Activated effector memory CD4-positive, alpha-beta T cell treated with Interleukin-2 at 50 U/mL for 16 hours (primary cell): ENCODE measurements around the gene CTDP1.
"Not testable (repeated sequence)": the region's sequence is repeated elsewhere in the genome, so short reads cannot be mapped to it uniquely, and the experiment has no call there.

Experiments used
- DNase-seq: peaks from one replicate; pipeline ENCODE4 v3.0.0-alpha.2; 2020

CTDP1 gene

GRCh38 chr18:79748321-79749180, 68.9 kb downstream of the CTDP1 start:
- DNase-seq, result no peak

- DNase-seq, result no peak
Measured at GRCh38 chr18:79749251-79750191, 69.9 kb downstream of the CTDP1 start.

GRCh38 chr18:79750980-79751571, 71.5 kb downstream of the CTDP1 start:
- DNase-seq, result no peak

- not testable (repeated sequence) for DNase-seq
Measured at GRCh38 chr18:79751918-79752578, 72.4 kb downstream of the CTDP1 start.

- DNase-seq, result not testable (repeated sequence)
Measured at GRCh38 chr18:79752946-79753345, 73.3 kb downstream of the CTDP1 start.

GRCh38 chr18:79753391-79753851, 73.8 kb downstream of the CTDP1 start:
- no peak for DNase-seq

GRCh38 chr18:79754022-79754761, 74.6 kb downstream of the CTDP1 start:
- no peak for DNase-seq

GRCh38 chr18:79754831-79755351, 75.3 kb downstream of the CTDP1 start:
- no peak for DNase-seq

GRCh38 chr18:79755496-79756142, 76.0 kb downstream of the CTDP1 start:
- DNase-seq, result no peak

GRCh38 chr18:79756143-79756500, 76.5 kb downstream of the CTDP1 start:
- no peak for DNase-seq

GRCh38 chr18:79756826-79757225, 77.2 kb downstream of the CTDP1 start:
- DNase-seq, result no peak

GRCh38 chr18:79760348-79760747, 80.7 kb downstream of the CTDP1 start:
- DNase-seq, result no peak

- no peak for DNase-seq
Measured at GRCh38 chr18:79760881-79761280, 81.3 kb downstream of the CTDP1 start.

GRCh38 chr18:79763407-79763806, 83.8 kb downstream of the CTDP1 start:
- DNase-seq, result no peak

- no peak for DNase-seq
Measured at GRCh38 chr18:79764131-79764530, 84.5 kb downstream of the CTDP1 start.

GRCh38 chr18:79765491-79766245, 86.1 kb downstream of the CTDP1 start:
- DNase-seq, result no peak

- DNase-seq, result no peak
Measured at GRCh38 chr18:79766308-79766707, 86.7 kb downstream of the CTDP1 start.

GRCh38 chr18:79768745-79769144, 89.1 kb downstream of the CTDP1 start:
- no peak for DNase-seq

GRCh38 chr18:79769698-79770500, 90.3 kb downstream of the CTDP1 start:
- DNase-seq, result no peak

GRCh38 chr18:79770501-79770815, 90.9 kb downstream of the CTDP1 start:
- DNase-seq, result no peak
